ENCODE results near the gene AMACR. TPM values are rescaled to one million over a fixed set of nuclear protein-coding genes. Genes with fewer than 3 reads are reported as not detected.

AMACR gene
- total RNA-seq, 1 experiment from 2014 or later, result 20.6 TPM

GRCh38 chr5:34034534-34035327 lies 26.9 kb upstream of the AMACR start:
- in situ Hi-C loops (cut with HindIII; ENCODE audit: low pct_unique_long_range_greater_than_20kb, low sequenced_read_pairs) (no loop called here), intact Hi-C loops (cut with micrococcal nuclease; ENCODE audit: unreplicated experiment) (no loop called here)
- Histone ChIP-seq H3K27ac (ENCODE audit: low read length) (no peak overlapping the region), H3K4me3 (ENCODE audit: low read depth in 2 of 2, low read length in 2 of 2) (no peak overlapping the region), H3K27me3 (ENCODE audit: control insufficient read depth, insufficient read depth, low read length) (no peaks in the 10 kb centered on the region), H3K9me3 (ENCODE audit: control insufficient read depth, insufficient read depth, low read depth, low read length) (no peaks in the 10 kb centered on the region), H3K36me3 (ENCODE audit: control insufficient read depth, insufficient read depth, low read length) (no peaks in the 10 kb centered on the region), H3K4me1 (ENCODE audit: control insufficient read depth, insufficient read depth, low read length) (no peaks in the 10 kb centered on the region)
- ATAC-seq (no peak), DNase-seq (ENCODE audit: low read depth, low spot score) (no peak)
- TF ChIP-seq POLR2AphosphoS5 (IDR thresholded peaks at IDR 0.05; ENCODE audit: low read depth, low read length), result no peak
- TF ChIP-seq REST (IDR thresholded peaks at IDR 0.05; ENCODE audit: insufficient read depth in 1 of 2, low read depth in 2 of 2, low read length in 1 of 2), result no peak
- TF ChIP-seq CTCF (IDR thresholded peaks at IDR 0.05), result no peak
- TF ChIP-seq SIN3A (IDR thresholded peaks at IDR 0.05; ENCODE audit: borderline replicate concordance, insufficient read depth, low read depth, low read length), result no peak
- TF ChIP-seq TCF7L2 (IDR thresholded peaks at IDR 0.05; ENCODE audit: low read depth, low read length), result no peak
- ChIA-PET POLR2A (no interaction called here), CTCF (no interaction called here)
- no TSS peak for BruUV-seq (replicated peaks)

- H3K4me3 ChIP-seq (ENCODE audit: low read depth in 2 of 2, low read length in 2 of 2), result no peak overlapping the region
- no peak overlapping the region for H3K27ac ChIP-seq (ENCODE audit: low read length)
- ChIA-PET CTCF (no interaction called here), POLR2A (no interaction called here)
- no peak for ATAC-seq
- H3K36me3 ChIP-seq (ENCODE audit: control insufficient read depth, insufficient read depth, low read length), result no peaks in the 10 kb centered on the region
- intact Hi-C loops (cut with micrococcal nuclease; ENCODE audit: unreplicated experiment), result no loop called here
- TF ChIP-seq CTCF (IDR thresholded peaks at IDR 0.05) (no peak), REST (IDR thresholded peaks at IDR 0.05; ENCODE audit: insufficient read depth in 1 of 2, low read depth in 2 of 2, low read length in 1 of 2) (no peak), SIN3A (IDR thresholded peaks at IDR 0.05; ENCODE audit: borderline replicate concordance, insufficient read depth, low read depth, low read length) (no peak), POLR2AphosphoS5 (IDR thresholded peaks at IDR 0.05; ENCODE audit: low read depth, low read length) (no peak), TCF7L2 (IDR thresholded peaks at IDR 0.05; ENCODE audit: low read depth, low read length) (no peak)
- no peaks in the 10 kb centered on the region for H3K9me3 ChIP-seq (ENCODE audit: control insufficient read depth, insufficient read depth, low read depth, low read length)
- in situ Hi-C loops (cut with HindIII; ENCODE audit: low pct_unique_long_range_greater_than_20kb, low sequenced_read_pairs), result no loop called here
- H3K27me3 ChIP-seq (ENCODE audit: control insufficient read depth, insufficient read depth, low read length), result no peaks in the 10 kb centered on the region
- H3K4me1 ChIP-seq (ENCODE audit: control insufficient read depth, insufficient read depth, low read length), result no peaks in the 10 kb centered on the region
- no peak for DNase-seq (ENCODE audit: low read depth, low spot score)
- no TSS peak for BruUV-seq (replicated peaks)
These were observed 24.1 kb upstream of the AMACR start for GRCh38 chr5:34031966-34032365.

All from Panc1 (cell line).